ENCODE results near the gene TMX2. TPM values are rescaled to one million over a fixed set of nuclear protein-coding genes. Genes with fewer than 3 reads are reported as not detected.

The TMX2 gene
- total and polyA plus RNA-seq, 10 donors, result 36.0 to 57.0 (median 49.1) TPM

- peak within 1 kb of the TSS; percentile 79 to 92 (median 88) for H3K27ac ChIP-seq
- DNase-seq, result no peak
- no peaks in the 10 kb centered on the region for H3K27me3 ChIP-seq (replicated peaks in 1 of 7)
- peaks cover 0 to 63% (median 16%) of the 10 kb centered on the region in 6 donors for H3K4me1 ChIP-seq
- H3K36me3 ChIP-seq, result no peaks in the 10 kb centered on the region
- TF ChIP-seq CTCF (IDR thresholded peaks at IDR 0.05 in 8 of 11, conservative IDR thresholded peaks at IDR 0.05 in 3 of 11), result no peak
- TF ChIP-seq POLR2AphosphoS5 (IDR thresholded peaks at IDR 0.05), result peak in 2 of 3 donors; percentile 36 to 92
- TF ChIP-seq POLR2A (IDR thresholded peaks at IDR 0.05), result peak in 1 of 3 donors; percentile 65
- intact Hi-C loops (cut with DNase I; ENCODE audit: low total_unique reads), result no loop called here
- H3K9me3 ChIP-seq, result no peaks in the 10 kb centered on the region
- WGBS, 5 donors, result 14 to 23% (median 19%) methylated on average over 13 of the region's 13 CpGs
- H3K4me3 ChIP-seq, result peak within 1 kb of the TSS; percentile 41 to 69 (median 48)
These were observed 49.2 kb downstream of the TMX2 start, which contains the start of gene CTNND1 for GRCh38 chr11:57761301-57762234. TSS of gene CTNND1 (plus strand) at chr11:57761802. CDS start at chr11:57791479, 29,677 bp downstream.

- TF ChIP-seq POLR2A (IDR thresholded peaks at IDR 0.05) (no peak), CTCF (IDR thresholded peaks at IDR 0.05 in 8 of 11, conservative IDR thresholded peaks at IDR 0.05 in 3 of 11) (no peak), POLR2AphosphoS5 (IDR thresholded peaks at IDR 0.05) (no peak)
- intact Hi-C loops (cut with DNase I; ENCODE audit: low total_unique reads), result no loop called here
- no peaks in the 10 kb centered on the region for H3K27me3 ChIP-seq (replicated peaks in 1 of 7)
- peaks cover 0 to 64% (median 21%) of the 10 kb centered on the region in 6 donors for H3K4me1 ChIP-seq
- peak overlapping the region; percentile 41 to 69 (median 48) for H3K4me3 ChIP-seq
- H3K27ac ChIP-seq, result peak overlapping the region; percentile 79 to 92 (median 88)
- no peak for DNase-seq
- WGBS, 5 donors, result 11 to 20% (median 13%) methylated on average over 9 of the region's 9 CpGs
- no peaks in the 10 kb centered on the region for H3K36me3 ChIP-seq
- H3K9me3 ChIP-seq, result no peaks in the 10 kb centered on the region
These were observed 50.0 kb downstream of the TMX2 start for GRCh38 chr11:57762235-57762861.

- intact Hi-C loops (cut with DNase I; ENCODE audit: low total_unique reads), result no loop called here
- no peak for DNase-seq
- H3K9me3 ChIP-seq, result no peaks in the 10 kb centered on the region
- TF ChIP-seq POLR2A (IDR thresholded peaks at IDR 0.05), result no peak
- TF ChIP-seq CTCF (IDR thresholded peaks at IDR 0.05 in 8 of 11, conservative IDR thresholded peaks at IDR 0.05 in 3 of 11), result peak in 2 of 11 experiments; percentile 23 to 28
- H3K27me3 ChIP-seq (replicated peaks in 1 of 7), result no peaks in the 10 kb centered on the region
- no peaks in the 10 kb centered on the region for H3K36me3 ChIP-seq
- WGBS, 5 donors, result 28 to 61% (median 33%) methylated on average over 1 of the region's 1 CpG
- peaks cover 0 to 71% (median 24%) of the 10 kb centered on the region in 6 donors for H3K4me1 ChIP-seq
- H3K27ac ChIP-seq, result peak overlapping the region; percentile 27 to 92 (median 88)
- H3K4me3 ChIP-seq, result peak overlapping the region; percentile 41 to 69 (median 48)
These were observed 51.2 kb downstream of the TMX2 start for GRCh38 chr11:57763568-57763967.
